GM20000 (cell line): ENCODE data around the gene GASK1A.
"Not testable (repeated sequence)": the region's sequence is repeated elsewhere in the genome, so short reads cannot be mapped to it uniquely, and the experiment has no call there.

ENCODE experiments used
- DNase-seq: peaks from one replicate; pipeline ENCODE4 v3.0.0; 2012; ENCODE audit warnings: low spot score
- CTCF ChIP-seq: IDR thresholded peaks from 2 replicates; pipeline ENCODE4 v1.5.1; 2012; ENCODE audit warnings: mild to moderate bottlenecking, control low read depth; ENCODE audit errors: extremely low read depth, missing control alignments

Gene GASK1A

GRCh38 chr3:43055393-43055792, 76.3 kb downstream of the GASK1A start:
- no peak for DNase-seq
- TF ChIP-seq CTCF = no peak

GRCh38 chr3:43055806-43056770, 77.0 kb downstream of the GASK1A start:
- no peak for DNase-seq
- no peak for TF ChIP-seq CTCF

- no peak for TF ChIP-seq CTCF
- no peak for DNase-seq
Measured at GRCh38 chr3:43059456-43059855, 80.3 kb downstream of the GASK1A start.

- no peak for DNase-seq
- TF ChIP-seq CTCF = no peak
Measured at GRCh38 chr3:43061101-43061895, 82.2 kb downstream of the GASK1A start.

GRCh38 chr3:43062040-43062563, 83.0 kb downstream of the GASK1A start:
- no peak for TF ChIP-seq CTCF
- DNase-seq = no peak

- no peak for DNase-seq
- TF ChIP-seq CTCF = no peak
Measured at GRCh38 chr3:43062564-43063040, 83.5 kb downstream of the GASK1A start.

GRCh38 chr3:43063114-43063513, 84.0 kb downstream of the GASK1A start:
- no peak for TF ChIP-seq CTCF
- no peak for DNase-seq

- DNase-seq = not testable (repeated sequence)
Measured at GRCh38 chr3:43070670-43071069, 91.6 kb downstream of the GASK1A start.
